Activated T-cell treated with anti-CD3 and anti-CD28 coated beads, Interleukin-2, amount 50 U/mL, for 4 hours (primary cell): ENCODE results near the gene ZDHHC20. TPM values are rescaled to one million over a fixed set of nuclear protein-coding genes. Genes with fewer than 3 reads are reported as not detected.

Experiments
- ATAC-seq, 2 donors: fragments of 200-7000 bp; cut with Tn5 transposase; one replicate each; pipeline ENCODE4 v1.10.0; 2021
- DNase-seq: peaks from one replicate; pipeline ENCODE4 v3.0.0-alpha.2; 2020
- H3K27me3 Mint-ChIP-seq: one replicate; pipeline ENCODE4 v1.8.0; 2021; ENCODE audit warnings: low read depth, mixed read lengths
- H3K36me3 Mint-ChIP-seq: one replicate; pipeline ENCODE4 v1.8.0; 2022; ENCODE audit warnings: mixed read lengths; ENCODE audit not compliant: insufficient read depth
- H3K4me1 Mint-ChIP-seq: one replicate; pipeline ENCODE4 v1.8.0; 2021; ENCODE audit warnings: low read depth, mixed read lengths
- H3K4me3 Mint-ChIP-seq: one replicate; pipeline ENCODE4 v1.8.0; 2021; ENCODE audit warnings: mild to moderate bottlenecking, moderate library complexity, mixed read lengths
- H3K9me3 Mint-ChIP-seq: one replicate; pipeline ENCODE4 v1.8.0; 2021; ENCODE audit warnings: mixed read lengths
- total RNA-seq, 3 donors: library from RNA; stranded (reverse); gene quantifications; one replicate each; pipeline ENCODE4 v1.2.1, GENCODE V29; 2021

The ZDHHC20 gene
- total RNA-seq, 3 donors from 2014 or later: 45.5 to 51.6 (median 48.9) TPM

DNA sequence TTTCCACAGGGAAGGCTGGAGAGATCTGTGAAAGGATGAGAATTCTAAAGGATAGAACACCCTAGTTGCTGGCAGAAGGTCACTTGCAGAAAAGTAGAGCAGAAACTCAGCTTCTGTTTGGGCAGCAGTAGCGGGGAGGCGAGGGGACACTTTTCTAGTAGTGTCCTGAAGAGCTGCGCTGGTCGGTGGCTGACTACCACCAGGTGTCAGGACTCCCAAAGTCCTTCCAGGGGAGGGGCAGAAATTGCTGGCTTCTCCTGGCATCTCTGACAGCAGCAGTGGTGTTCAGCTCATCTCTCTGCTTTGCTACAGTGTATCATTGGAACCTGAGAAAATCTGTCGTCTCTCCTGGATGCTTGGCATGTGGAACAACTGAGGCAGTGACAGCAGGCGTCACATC is 120.9 kb downstream of the ZDHHC20 start:
- Mint-ChIP-seq H3K36me3 (no peaks in the 10 kb centered on the region), H3K4me1 (peaks cover 5% of the 10 kb centered on the region), H3K4me3 (no peak overlapping the region), H3K9me3 (no peaks in the 10 kb centered on the region), H3K27me3 (no peaks in the 10 kb centered on the region)
- ATAC-seq (no peak), DNase-seq (no peak)

DNA sequence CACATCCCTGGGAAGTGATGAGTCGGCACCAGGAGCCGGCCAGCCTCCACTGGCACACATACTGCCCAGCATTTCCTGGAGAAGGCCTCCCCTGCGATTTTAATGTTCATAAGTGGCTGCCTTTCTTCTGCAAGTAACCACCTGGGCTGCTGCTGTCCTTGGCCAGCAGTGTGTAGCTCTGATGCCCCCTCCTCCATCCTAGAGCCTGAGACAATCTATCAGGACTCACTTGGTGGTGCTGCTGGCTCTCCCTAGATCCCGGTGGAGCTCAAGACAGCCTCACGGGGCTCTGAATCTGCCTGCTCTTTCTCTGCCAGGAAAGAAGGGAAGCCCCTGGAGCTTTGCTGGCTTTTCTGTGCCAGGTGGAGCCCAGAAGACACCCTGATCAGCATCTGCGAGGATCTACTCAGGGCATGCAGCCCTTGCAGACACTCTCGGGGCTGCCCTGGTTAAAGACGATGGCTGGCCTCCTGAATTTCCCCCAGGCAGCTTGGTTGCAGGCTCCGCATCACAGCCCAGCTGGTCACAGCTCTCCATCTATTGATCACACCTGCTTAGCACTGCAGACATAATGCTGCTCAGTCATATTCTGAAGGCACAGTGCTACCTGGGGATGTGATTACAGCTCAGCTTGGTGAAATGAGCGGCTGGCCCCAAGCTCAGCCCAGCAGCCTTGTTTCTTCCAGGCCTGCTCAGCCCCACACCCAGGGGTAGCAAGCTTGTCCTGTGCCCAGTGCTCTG is 122.3 kb downstream of the ZDHHC20 start:
- Mint-ChIP-seq H3K9me3 (no peaks in the 10 kb centered on the region), H3K4me1 (no peaks in the 10 kb centered on the region), H3K36me3 (no peaks in the 10 kb centered on the region), H3K4me3 (no peak overlapping the region), H3K27me3 (no peaks in the 10 kb centered on the region)
- ATAC-seq (no peak), DNase-seq (no peak)

GRCh38 chr13:21333186-21333585 is 125.9 kb downstream of the ZDHHC20 start:
- Mint-ChIP-seq H3K9me3 (no peaks in the 10 kb centered on the region), H3K4me3 (no peak overlapping the region), H3K27me3 (no peaks in the 10 kb centered on the region), H3K36me3 (peaks cover 5% of the 10 kb centered on the region), H3K4me1 (peaks cover 22% of the 10 kb centered on the region)
- ATAC-seq (no peak), DNase-seq (no peak)

GRCh38 chr13:21330126-21330861 is 128.8 kb downstream of the ZDHHC20 start:
- DNase-seq: no peak
- Mint-ChIP-seq H3K36me3 (peaks cover 9% of the 10 kb centered on the region), H3K27me3 (no peaks in the 10 kb centered on the region), H3K4me1 (peaks cover 25% of the 10 kb centered on the region), H3K4me3 (no peak overlapping the region), H3K9me3 (no peaks in the 10 kb centered on the region)
- no peak for ATAC-seq

DNA sequence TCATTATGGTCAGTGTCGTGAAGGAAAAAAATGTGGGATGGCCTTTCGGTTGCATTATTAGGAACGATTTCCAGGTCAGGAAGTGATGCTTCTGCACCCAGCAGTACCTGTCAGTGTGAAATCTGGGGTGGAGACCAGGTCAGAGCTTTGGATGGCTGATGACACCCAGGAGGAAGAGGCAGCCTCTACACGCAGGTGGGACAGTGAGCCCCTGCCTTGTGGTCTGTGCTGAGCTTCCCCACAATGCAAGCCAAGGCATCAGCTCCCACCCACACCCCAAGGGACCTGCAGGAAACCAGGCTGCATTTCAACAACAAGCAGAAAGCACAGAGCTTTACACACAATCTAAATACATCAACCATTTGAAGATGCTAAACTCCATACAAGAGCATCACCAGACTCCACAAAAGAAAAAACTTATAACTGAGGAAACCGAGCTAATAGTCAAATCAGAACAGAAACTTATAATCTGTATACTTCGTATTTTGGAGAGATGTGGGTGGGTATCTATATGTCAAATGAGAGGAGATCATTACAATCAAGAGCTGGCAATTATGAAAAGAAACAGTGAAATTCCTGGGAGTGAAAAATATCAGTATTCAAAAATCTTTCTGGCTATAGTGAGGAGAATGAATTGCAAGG is 130.1 kb downstream of the ZDHHC20 start:
- H3K36me3 Mint-ChIP-seq: peaks cover 11% of the 10 kb centered on the region
- no peaks in the 10 kb centered on the region for H3K9me3 Mint-ChIP-seq
- H3K4me1 Mint-ChIP-seq: peaks cover 25% of the 10 kb centered on the region
- no peaks in the 10 kb centered on the region for H3K27me3 Mint-ChIP-seq
- ATAC-seq (no peak), DNase-seq (no peak)
- H3K4me3 Mint-ChIP-seq: no peak overlapping the region

- Mint-ChIP-seq H3K4me3 (no peak overlapping the region), H3K27me3 (no peaks in the 10 kb centered on the region), H3K4me1 (peaks cover 25% of the 10 kb centered on the region), H3K36me3 (peaks cover 11% of the 10 kb centered on the region), H3K9me3 (no peaks in the 10 kb centered on the region)
- ATAC-seq (no peak), DNase-seq (no peak)
Measured at GRCh38 chr13:21328201-21328600, 130.9 kb downstream of the ZDHHC20 start.

DNA sequence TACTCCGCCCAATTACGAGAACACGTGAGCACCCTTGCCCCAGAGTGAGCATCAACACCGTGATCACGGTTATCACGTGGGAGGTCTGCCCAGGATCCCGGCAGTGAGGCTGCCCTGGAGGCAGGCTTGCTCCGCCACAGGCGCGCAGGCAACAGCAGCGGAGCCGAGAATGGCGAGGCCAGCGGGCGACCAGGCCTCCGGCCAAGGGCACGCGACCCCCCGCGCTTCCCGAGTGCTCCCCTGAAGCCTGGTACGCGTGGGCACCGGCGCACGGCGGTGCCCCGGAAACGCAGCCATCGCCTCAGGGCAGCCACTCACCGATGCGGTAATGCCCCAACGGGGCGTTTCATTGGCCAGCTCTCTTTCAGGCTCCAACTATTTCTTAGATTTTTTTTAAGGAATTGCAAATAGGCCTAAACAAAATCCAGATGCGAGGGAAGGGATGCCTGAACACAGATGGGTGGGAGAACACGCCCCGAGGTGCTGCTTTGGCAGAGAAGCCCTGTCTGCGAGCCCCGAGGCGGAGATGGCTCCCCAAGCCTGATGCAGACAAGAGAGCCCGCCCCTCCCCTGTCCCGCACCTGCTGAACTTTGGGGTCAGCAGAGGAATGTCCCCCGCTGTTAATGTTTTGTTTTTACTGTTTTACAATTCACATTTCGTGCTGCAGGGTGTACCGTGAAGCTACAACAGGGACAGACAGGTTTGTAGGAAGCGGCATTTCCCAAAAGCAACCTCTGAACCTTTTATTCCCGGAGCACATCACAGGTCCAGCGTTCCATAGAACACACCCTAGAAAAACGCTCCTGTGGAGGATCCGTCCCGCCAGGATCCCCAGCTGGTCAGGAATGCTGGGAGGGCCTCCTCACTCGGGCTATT is 132.7 kb downstream of the ZDHHC20 start:
- peaks cover 25% of the 10 kb centered on the region for H3K4me1 Mint-ChIP-seq
- H3K36me3 Mint-ChIP-seq: peaks cover 11% of the 10 kb centered on the region
- ATAC-seq: peak; percentile 58 to 89
- no peaks in the 10 kb centered on the region for H3K9me3 Mint-ChIP-seq
- DNase-seq: peak; percentile 12
- no peaks in the 10 kb centered on the region for H3K27me3 Mint-ChIP-seq
- H3K4me3 Mint-ChIP-seq: no peak overlapping the region

DNA sequence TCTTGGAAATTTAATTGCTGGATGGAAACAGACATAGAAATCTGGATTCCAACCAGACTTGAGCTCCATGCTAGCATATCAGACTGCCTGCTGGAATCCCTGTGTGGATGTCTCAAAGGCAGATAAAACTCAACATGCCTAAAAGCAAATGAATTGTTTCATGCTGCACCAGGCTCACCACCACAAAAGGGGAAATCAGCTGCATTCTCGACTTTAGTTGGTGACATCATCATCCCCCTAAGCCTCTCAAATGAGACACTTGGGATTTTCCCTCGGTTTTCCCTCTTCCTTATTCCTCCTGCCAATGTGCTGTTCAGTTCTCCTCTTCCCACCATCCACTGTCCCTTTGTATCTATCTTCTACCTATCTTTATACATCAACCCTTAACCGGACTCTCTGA is 134.3 kb downstream of the ZDHHC20 start:
- Mint-ChIP-seq H3K4me1 (peaks cover 15% of the 10 kb centered on the region), H3K4me3 (no peak overlapping the region), H3K36me3 (peaks cover 13% of the 10 kb centered on the region), H3K27me3 (no peaks in the 10 kb centered on the region), H3K9me3 (no peaks in the 10 kb centered on the region)
- no peak for DNase-seq
- ATAC-seq: no peak

DNA sequence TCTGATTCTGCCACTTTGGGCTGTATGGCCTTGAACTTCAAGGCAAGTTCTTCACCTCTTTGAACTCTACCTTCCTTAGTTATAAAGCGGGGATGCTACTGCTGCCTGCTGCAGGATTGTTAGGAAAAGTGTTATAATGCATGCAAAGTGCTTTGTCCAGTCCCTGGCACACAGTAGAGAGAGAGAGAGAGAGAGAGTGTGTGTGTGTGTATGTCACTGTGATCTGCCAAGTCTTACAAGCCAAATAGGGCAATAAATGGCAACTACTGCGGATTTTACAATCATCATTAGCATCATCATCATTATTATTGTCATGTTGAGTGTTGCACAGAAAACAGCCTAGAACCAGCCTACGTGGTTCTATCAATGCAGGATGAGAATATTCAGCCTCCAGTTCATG is 136.1 kb downstream of the ZDHHC20 start:
- ATAC-seq (no peak), DNase-seq (no peak)
- Mint-ChIP-seq H3K4me1 (peaks cover 2% of the 10 kb centered on the region), H3K36me3 (peaks cover 13% of the 10 kb centered on the region), H3K4me3 (no peak overlapping the region), H3K9me3 (no peaks in the 10 kb centered on the region), H3K27me3 (no peaks in the 10 kb centered on the region)

Other genes with a start within 250 kb of the ZDHHC20 start
- gene MICU2, start 144.9 kb upstream of the ZDHHC20 start, total RNA-seq: 10 to 100 TPM; 27.7 to 32.4 (median 28.4) TPM
- 1 to 10 TPM in 1 of 3 donors, under 1 TPM in 2; 0.54 to 3.0 (median 0.63) TPM for gene FGF9, start 211.8 kb upstream of the ZDHHC20 start, total RNA-seq